Activated B cell treated with CpG ODN at 0.5 μM for 24 hours (primary cell): ENCODE measurements around the gene OR10AG1. TPM values are rescaled to one million over a fixed set of nuclear protein-coding genes. Genes with fewer than 3 reads are reported as not detected.

Experiments used
- ATAC-seq: fragments of 200-7000 bp; cut with Tn5 transposase; one replicate; pipeline ENCODE4 v1.10.0; 2021; ENCODE audit warnings: low read depth, mild to moderate bottlenecking, moderate library complexity
- CTCF ChIA-PET: fragments of 350-600 bp; sonication (Branson Sonifier 250); formaldehyde crosslinking; loops from one replicate; lab custom pipeline; 2021; ENCODE audit warnings: antibody characterized with exemption; lab: Charles Lee
- POLR2A ChIA-PET: fragments of 350-600 bp; sonication (Branson Sonifier 250); formaldehyde crosslinking; loops from one replicate; lab custom pipeline; 2021; ENCODE audit warnings: antibody characterized with exemption; lab: Charles Lee
- DNase-seq: peaks from one replicate; pipeline ENCODE4 v3.0.0; 2022
- H3K27ac Mint-ChIP-seq: one replicate; pipeline ENCODE4 v1.8.0; 2020; ENCODE audit warnings: mixed read lengths
- H3K27me3 Mint-ChIP-seq: one replicate; pipeline ENCODE4 v1.8.0; 2021; ENCODE audit warnings: mixed read lengths
- H3K36me3 Mint-ChIP-seq: one replicate; pipeline ENCODE4 v1.8.0; 2021; ENCODE audit warnings: low read depth, mixed read lengths
- H3K4me1 Mint-ChIP-seq: one replicate; pipeline ENCODE4 v1.8.0; 2021; ENCODE audit warnings: mixed read lengths
- H3K4me3 Mint-ChIP-seq: one replicate; pipeline ENCODE4 v1.8.0; 2020; ENCODE audit warnings: mild to moderate bottlenecking, mixed read lengths
- H3K9me3 Mint-ChIP-seq: one replicate; pipeline ENCODE4 v1.8.0; 2020; ENCODE audit warnings: mixed read lengths
- CTCF ChIP-seq: fragments of 200-600 bp; IDR thresholded peaks from one replicate; pipeline ENCODE4 v1.8.0; 2022; ENCODE audit warnings: antibody characterized with exemption, mild to moderate bottlenecking
- intact Hi-C: fragments of 100-400 bp; cut with micrococcal nuclease; formaldehyde crosslinking; loops from one replicate; pipeline ENCODE4 v1.15.1; 2024
- total RNA-seq: library from RNA; stranded (reverse); gene quantifications from 2 replicates; pipeline ENCODE4 v1.2.3, GENCODE V29; 2022

The OR10AG1 gene
- total RNA-seq, 1 donor from 2014 or later = not detected

- no peak for TF ChIP-seq CTCF
- ChIA-PET POLR2A (no interaction called here), CTCF (no interaction called here)
- DNase-seq (no peak), ATAC-seq (no peak)
- H3K4me1 Mint-ChIP-seq = no peaks in the 10 kb centered on the region
- H3K27me3 Mint-ChIP-seq = no peaks in the 10 kb centered on the region
- no peak overlapping the region for H3K4me3 Mint-ChIP-seq
- no peak overlapping the region for H3K27ac Mint-ChIP-seq
- no peaks in the 10 kb centered on the region for H3K36me3 Mint-ChIP-seq
- peaks cover 5% of the 10 kb centered on the region for H3K9me3 Mint-ChIP-seq
- intact Hi-C loops = no loop called here
Measured at GRCh38 chr11:55967914-55968313, 1.8 kb downstream of the OR10AG1 start.

DNA sequence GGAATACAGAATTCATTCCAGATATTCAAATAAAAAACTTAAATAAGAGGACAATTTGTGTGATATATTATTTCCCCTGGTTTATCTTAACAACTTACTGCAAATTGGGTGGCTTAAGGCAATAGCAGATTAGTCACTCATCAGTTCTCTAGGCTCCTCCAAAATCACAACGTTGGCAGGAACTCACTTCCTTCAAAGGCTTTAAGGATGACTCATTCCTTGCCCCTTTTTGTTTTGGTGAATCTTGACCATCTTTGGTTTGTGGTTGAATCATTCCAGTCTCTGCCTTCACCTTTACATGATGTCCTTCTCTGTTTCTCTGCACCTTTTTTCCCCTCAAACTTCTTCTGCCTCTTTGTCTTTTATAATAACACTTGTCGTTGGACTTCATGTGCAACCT lies 3.4 kb downstream of the OR10AG1 start:
- intact Hi-C loops = no loop called here
- no peak for TF ChIP-seq CTCF
- ChIA-PET POLR2A (no interaction called here), CTCF (no interaction called here)
- no peak for ATAC-seq
- H3K36me3 Mint-ChIP-seq = no peaks in the 10 kb centered on the region
- H3K27me3 Mint-ChIP-seq = no peaks in the 10 kb centered on the region
- peaks cover 2% of the 10 kb centered on the region for H3K9me3 Mint-ChIP-seq
- DNase-seq = no peak
- no peaks in the 10 kb centered on the region for H3K4me1 Mint-ChIP-seq
- H3K4me3 Mint-ChIP-seq = no peak overlapping the region
- H3K27ac Mint-ChIP-seq = no peak overlapping the region

GRCh38 chr11:55956521-55956920 lies 13.2 kb downstream of the OR10AG1 start:
- no peak for ATAC-seq

DNA sequence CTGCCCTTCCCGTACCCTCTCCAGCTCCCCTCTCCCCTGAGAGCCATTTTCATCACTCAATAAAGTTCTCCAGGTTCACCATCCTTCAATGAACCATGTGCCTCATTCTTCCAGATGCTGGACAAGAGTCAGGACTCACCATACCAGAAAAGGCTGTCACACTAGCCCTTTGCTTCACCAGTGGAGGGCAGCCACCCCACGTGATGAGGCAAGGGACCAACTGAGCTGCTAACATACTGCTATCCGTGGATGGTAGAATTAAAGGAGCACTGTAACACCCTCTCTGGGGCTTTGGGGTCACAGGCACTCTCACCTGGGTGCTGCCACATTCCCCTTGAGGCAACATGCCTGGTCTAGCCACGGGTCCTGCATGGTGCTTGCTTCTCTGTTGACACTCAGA lies 20.4 kb downstream of the OR10AG1 start:
- CTCF ChIA-PET = no interaction called here
- Mint-ChIP-seq H3K9me3 (peaks cover 9% of the 10 kb centered on the region), H3K27me3 (no peaks in the 10 kb centered on the region), H3K4me3 (no peak overlapping the region), H3K27ac (no peak overlapping the region), H3K36me3 (no peaks in the 10 kb centered on the region), H3K4me1 (no peaks in the 10 kb centered on the region)
- intact Hi-C loops = no loop called here
- POLR2A ChIA-PET = no interaction called here
- TF ChIP-seq CTCF = no peak
- no peak for DNase-seq
- ATAC-seq = no peak

More at GRCh38 chr11:55956521-55956920, 13.2 kb downstream of the OR10AG1 start:
- no peak for TF ChIP-seq CTCF
- ChIA-PET POLR2A (no interaction called here), CTCF (no interaction called here)
- Mint-ChIP-seq H3K4me1 (no peaks in the 10 kb centered on the region), H3K27me3 (no peaks in the 10 kb centered on the region), H3K9me3 (peaks cover under 1% of the 10 kb centered on the region), H3K36me3 (no peaks in the 10 kb centered on the region), H3K27ac (no peak overlapping the region), H3K4me3 (no peak overlapping the region)
- intact Hi-C loops = no loop called here
- no peak for DNase-seq

DNA sequence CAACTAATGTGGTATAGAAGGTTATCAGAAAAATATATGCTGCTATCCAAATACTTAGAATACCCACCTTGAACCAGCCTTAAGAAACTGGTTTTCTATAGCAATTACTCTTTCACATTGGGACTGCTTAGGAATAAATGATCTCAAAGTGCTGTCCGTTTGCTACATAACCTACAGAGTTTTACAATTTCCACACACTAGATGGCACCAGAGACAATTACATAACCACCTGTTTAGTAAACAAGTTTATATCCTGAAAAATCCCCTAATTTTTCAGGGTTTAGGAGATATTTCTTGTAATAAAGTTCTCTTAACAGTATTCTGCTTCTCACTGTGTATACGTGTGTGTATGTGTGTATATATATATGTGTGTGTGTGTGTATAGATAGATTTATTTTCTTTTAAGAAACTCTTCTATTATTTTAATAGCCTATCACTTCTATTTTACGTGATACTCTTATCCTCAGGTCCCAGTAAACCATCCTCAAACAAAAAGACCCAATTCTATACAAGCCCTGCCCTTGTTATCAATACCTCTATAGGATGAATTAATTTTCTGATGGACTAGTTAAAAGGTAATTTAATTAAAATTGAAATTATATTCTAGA lies 26.9 kb downstream of the OR10AG1 start:
- no peak overlapping the region for H3K27ac Mint-ChIP-seq
- DNase-seq = no peak
- H3K9me3 Mint-ChIP-seq = no peaks in the 10 kb centered on the region
- TF ChIP-seq CTCF = no peak
- no peak for ATAC-seq
- CTCF ChIA-PET = no interaction called here
- H3K36me3 Mint-ChIP-seq = no peaks in the 10 kb centered on the region
- H3K27me3 Mint-ChIP-seq = no peaks in the 10 kb centered on the region
- intact Hi-C loops = no loop called here
- H3K4me1 Mint-ChIP-seq = no peaks in the 10 kb centered on the region
- no peak overlapping the region for H3K4me3 Mint-ChIP-seq
- POLR2A ChIA-PET = no interaction called here
